ENCODE results near the gene LGALSL.
"Not testable (repeated sequence)": the region's sequence is repeated elsewhere in the genome, so short reads cannot be mapped to it uniquely, and the experiment has no call there.

Gene LGALSL

DNA sequence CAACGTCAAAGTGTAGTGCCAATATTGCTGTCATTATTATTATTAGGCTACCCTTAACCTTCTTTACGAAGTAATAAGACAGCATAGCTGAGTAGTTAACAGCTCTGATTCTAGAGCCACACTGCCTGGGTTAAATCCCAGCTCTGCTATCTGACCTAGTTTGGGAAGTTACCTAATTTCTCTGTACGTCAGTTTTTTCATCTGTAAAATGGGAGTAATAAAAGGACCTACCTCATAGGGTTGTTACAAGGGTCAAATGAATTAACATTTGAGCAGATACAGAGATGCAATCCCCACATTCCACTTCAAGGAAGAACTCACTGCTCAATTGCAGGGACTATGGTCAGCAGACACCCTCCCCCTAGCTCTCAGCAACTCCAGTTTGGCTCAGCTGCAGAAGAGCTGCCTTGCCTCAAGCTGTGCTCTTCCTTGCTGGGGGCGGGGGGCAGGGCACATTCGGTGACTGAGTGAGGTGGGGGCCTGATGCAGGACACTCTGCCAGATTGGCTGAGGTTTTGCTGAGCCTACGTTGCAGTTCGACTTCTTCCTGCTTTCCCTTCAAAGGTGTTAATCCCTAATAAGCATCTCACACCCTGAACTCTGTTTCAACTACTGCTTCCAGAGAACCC is 11.0 kb upstream of the LGALSL start:
- DNase-seq = no peak

GRCh38 chr2:64445970-64446369 is 8.0 kb upstream of the LGALSL start:
- DNase-seq = not testable (repeated sequence)

- no peak for DNase-seq
Observed at GRCh38 chr2:64447317-64448040, 6.5 kb upstream of the LGALSL start.

GRCh38 chr2:64448041-64448426 is 5.9 kb upstream of the LGALSL start:
- DNase-seq = no peak

- no peak for DNase-seq
Observed at GRCh38 chr2:64451051-64451450, 2.9 kb upstream of the LGALSL start.

DNA sequence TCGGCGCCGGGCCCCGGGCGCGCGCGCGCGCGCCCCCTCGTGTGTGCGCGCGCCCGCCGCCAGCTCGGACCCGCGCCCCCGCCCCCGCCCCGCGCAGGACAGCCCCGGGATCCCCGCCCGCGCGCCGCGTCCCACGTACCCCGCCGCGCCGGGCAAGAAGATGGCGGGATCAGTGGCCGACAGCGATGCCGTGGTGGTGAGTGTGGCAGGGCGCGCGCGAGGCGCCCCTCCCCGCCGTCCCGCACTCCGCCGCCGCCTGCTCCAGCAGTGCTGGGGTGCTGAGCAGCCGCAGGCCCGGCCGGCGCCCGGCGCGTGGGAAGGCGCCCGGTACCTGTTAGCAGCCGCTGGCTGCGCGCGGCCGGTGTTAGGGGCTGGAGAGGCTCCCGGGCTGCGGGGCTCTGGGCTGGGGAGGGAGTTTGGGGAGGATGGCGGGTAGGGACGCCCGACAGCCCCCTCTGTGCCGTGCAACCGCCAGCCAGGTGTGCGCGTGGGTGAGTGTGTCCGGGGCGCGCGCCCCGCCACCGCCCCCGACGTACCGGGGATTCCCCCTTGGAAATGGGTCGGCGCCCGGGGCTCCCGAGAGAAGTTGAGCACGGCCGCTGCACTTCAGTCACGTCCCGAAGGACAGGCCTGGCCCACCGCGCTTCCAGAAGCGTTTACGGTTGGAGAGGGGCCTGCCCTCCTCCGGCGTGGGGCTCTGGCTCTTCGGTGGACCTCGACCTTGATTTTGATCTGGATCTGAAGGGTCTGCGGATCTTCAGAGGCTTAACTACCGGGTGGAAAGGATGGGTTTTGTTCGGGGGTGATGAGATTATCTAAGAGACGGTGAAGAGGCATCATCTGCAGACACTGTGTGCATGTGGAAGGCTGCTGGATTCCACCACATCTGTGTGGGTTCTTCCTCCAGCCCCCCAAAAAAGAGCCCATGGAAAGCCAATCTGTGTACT is 697 bp downstream of the LGALSL start:
- DNase-seq = peak; percentile 46

- no peak for DNase-seq
Observed at GRCh38 chr2:64455545-64455944, 1.6 kb downstream of the LGALSL start.

- no peak for DNase-seq
Observed at GRCh38 chr2:64456293-64456692, 2.3 kb downstream of the LGALSL start.

DNA sequence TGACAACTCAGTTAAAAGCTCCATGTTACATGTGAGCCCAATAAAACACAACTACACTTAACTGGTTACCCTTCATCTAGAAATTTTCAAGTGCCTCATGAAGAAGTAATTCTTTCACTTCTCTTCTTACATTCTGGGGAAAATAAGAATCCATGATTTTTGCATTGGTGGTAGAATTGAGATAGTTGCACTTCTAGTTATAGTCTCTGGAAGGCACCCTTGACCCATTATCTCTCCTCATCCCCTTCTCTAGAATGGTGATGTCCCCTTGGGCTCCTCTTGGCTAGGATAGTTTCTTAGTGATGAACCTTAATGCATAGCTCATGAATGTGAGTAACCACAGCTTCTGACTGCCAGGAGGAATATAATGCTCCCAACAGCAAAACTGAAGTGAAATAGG is 3.6 kb downstream of the LGALSL start:
- no peak for DNase-seq

DNA sequence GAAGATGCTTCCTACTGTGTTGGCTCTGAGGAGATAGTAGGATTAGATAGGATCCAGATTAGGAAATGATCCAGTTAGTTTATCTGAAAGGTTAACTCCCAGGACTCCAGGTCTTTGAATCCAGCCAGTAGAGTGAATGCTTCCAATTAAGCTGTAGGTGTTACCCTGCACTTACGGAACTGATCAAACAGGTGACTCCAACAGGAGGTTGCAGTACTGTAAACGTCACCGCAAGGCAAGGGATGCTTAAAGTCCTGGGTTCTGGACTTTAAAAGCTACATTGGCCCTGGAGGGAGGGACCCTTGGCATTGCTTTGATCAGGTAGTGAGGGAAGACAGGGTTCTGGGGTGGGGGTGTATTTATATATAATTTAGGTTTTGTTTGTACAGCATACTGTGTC is 5.6 kb downstream of the LGALSL start:
- DNase-seq = no peak

GRCh38 chr2:64460330-64460729 is 6.4 kb downstream of the LGALSL start:
- DNase-seq = no peak

DNA sequence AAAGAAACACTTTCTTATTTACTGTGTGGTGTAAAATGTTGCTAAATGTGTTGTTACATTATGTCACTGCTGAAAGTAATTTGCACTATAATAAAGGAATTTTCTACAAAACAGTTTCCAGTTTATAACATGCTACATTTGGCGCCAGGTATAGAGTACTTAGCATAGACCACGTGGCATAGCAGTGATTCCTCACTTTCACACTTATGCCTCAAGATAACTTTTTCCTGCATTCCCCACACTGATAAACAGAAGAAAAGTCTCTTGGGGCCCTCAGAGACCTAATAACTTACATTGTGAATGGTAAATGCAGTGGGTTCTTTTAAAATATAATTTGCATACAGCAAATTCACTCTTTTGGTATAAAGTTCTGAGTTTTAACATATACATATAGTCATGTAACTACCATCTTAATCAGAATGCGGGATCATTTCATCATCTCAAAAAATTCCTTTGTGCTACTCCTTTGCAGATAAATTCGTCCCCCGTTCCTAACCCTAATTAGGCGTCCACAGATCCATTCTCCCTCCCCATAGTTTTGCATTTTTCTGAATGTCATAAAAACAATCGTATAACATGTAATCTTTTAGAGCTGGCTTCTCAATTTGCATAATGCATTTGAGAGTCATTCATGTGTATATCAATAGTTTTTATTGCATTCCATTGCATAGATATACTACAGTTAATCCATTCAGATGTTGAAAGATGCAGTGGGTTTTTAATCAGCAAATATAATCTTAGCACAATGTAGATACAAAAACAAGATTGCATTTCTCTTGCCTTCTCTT is 7.5 kb downstream of the LGALSL start:
- DNase-seq = no peak

- no peak for DNase-seq
Observed at GRCh38 chr2:64462171-64462570, 8.2 kb downstream of the LGALSL start.

- DNase-seq = no peak
Observed at GRCh38 chr2:64462940-64463700, 9.2 kb downstream of the LGALSL start.

- no peak for DNase-seq
Observed at GRCh38 chr2:64463781-64464180, 9.8 kb downstream of the LGALSL start.

GRCh38 chr2:64466478-64467085 is 12.6 kb downstream of the LGALSL start:
- DNase-seq = no peak

DNA sequence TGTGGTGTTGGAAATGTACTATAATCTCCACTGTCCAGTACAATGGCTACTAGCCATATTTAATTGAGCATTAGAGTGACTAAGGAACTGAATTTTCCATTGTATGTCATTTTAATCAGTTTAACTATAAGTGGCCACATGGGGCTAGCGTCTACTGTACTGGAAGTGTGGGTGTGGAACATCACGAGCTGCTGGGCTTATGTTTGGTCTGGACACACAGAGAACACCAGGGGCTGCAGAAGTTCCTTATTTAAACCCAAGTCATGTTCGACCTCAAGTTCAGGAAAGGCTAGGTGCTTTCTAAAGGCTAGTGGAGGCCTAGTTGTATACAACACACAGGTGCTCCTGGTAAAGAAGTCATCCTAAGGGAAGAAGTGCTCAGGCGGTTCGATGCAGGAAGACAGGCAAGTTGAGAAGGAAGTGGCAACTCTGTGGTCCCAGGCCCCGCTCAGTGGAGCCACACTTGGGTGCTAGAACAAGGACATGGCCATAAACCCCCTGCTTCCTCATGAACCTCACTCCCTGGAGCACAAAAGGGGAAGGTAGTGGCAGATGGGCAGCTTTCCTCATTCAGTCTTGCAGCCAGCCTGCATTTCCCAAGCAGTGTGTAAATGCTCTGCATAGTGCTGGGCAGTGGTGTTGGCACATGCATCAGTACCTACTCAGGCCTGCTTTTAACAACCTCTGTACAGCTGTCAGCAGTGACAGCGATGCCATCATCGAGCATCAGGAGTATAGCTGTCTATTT is 13.3 kb downstream of the LGALSL start:
- no peak for DNase-seq

DNA sequence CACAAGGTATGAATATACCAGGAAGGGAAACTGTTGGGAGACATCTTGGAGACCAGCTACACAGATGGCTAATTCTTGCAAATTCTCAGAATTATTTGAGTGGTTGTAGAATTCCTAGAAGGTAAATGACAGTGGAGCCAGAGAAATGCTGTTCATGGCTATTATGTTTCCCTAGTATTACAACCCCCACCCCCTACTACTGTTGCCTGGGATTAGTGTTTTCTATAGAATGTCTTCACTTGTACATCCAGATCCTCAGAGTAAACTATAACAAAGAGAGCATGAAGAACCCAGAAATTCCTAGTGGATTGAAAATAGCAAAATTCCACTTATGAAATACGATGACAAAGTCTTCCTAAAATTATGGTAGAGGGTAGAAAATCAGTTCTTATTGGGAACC is 15.3 kb downstream of the LGALSL start:
- no peak for DNase-seq

GRCh38 chr2:64470071-64470470 is 16.1 kb downstream of the LGALSL start:
- DNase-seq = no peak

- no peak for DNase-seq
Observed at GRCh38 chr2:64470766-64471295, 16.9 kb downstream of the LGALSL start.

GRCh38 chr2:64471600-64471999 is 17.6 kb downstream of the LGALSL start:
- no peak for DNase-seq

Data from CD4-positive, alpha-beta T cell treated with Interleukin-12 subunit alpha and Interleukin-12 subunit beta, for 1 hour (primary cell).